Hematopoietic multipotent progenitor cell treated with erythropoietin and hydrocortisone succinate and interleukin-3 and kit ligand, for 8 days (in vitro differentiated cells): Measurements from ENCODE around the gene GSS.

Source experiments
- DNase-seq: peaks from one replicate; pipeline ENCODE4 v3.0.0-alpha.2; 2015

The GSS gene

GRCh38 chr20:34976286-34976685 is 20.7 kb upstream of the GSS start:
- no peak for DNase-seq

DNA sequence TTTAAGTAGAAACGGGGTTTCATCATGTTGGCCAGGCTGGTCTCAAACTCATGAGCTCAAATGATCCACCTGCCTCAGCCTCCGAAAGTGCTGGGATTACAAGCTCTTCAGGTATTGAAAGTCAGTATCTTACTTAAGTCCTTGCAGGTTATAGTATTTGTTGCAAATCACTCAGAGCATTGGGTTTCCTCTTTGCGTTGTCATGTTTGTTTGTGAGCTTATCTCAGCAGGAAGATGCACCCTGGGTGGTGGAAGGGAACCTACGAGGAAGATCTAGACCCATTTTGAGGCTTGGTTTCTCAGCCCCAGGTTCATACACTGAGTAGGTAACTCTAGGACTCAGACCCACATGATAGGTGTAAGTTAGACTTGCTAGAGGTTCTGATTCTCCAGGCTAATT is 18.6 kb upstream of the GSS start:
- no peak for DNase-seq

- no peak for DNase-seq
These were observed 16.1 kb upstream of the GSS start for GRCh38 chr20:34971561-34972235.

GRCh38 chr20:34970846-34971560 is 15.4 kb upstream of the GSS start:
- DNase-seq = no peak

GRCh38 chr20:34970193-34970840 is 14.7 kb upstream of the GSS start:
- DNase-seq = no peak

DNA sequence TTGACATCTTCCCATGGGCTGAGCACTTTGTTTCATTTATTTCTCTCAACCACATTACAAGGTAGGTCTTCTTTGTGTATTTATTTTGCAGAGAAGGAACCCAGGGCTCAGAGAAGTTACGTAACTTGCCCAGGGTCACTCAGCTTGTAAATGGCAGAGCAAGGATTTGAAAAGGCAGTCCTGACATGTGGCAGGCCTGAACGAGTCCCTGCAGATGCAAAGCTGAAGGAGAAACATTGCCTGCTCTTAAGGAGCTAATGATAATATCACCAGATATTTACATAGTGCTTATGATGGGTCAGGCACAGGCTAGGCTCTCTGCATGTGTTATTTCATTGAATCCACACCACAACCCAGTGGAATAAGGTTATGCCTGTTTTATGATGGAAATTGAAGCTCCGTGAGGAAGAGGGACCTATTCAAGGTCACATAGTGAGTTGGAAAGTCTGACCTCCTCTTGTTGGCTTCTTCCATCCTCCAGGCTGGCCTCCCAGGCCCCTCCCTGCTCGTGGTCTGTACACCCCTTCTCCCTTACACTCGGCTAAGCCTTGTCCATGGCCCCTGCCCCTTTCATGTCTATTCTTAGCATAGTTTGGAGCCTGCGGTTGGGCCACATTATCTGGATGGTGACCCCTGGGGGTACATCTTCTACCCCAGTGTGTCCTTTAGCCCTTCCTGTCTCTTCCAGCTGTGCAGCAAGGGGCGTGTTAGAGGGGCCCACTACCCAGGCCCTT is 12.6 kb upstream of the GSS start:
- no peak for DNase-seq

DNA sequence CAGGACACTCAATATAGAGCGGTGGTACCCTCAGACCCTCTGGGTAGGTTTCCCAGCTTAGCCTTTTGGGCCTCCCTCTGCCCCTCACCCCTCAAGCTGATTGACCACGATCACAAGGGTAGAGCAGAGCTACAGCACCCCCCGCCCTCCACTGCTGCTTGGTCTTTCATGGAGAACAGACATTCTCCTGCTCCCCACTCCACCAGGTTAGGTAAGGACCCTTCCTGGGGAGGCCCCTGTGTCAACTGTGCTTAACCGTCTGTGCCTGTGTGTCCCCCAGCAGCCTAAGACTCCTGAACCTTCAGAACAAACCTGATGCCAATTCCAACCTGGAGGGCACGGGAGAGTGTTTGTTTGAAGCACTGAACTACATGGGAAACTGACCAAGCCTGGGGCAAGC is 11.8 kb upstream of the GSS start:
- no peak for DNase-seq

- no peak for DNase-seq
These were observed 9.4 kb upstream of the GSS start for GRCh38 chr20:34965051-34965450.

DNA sequence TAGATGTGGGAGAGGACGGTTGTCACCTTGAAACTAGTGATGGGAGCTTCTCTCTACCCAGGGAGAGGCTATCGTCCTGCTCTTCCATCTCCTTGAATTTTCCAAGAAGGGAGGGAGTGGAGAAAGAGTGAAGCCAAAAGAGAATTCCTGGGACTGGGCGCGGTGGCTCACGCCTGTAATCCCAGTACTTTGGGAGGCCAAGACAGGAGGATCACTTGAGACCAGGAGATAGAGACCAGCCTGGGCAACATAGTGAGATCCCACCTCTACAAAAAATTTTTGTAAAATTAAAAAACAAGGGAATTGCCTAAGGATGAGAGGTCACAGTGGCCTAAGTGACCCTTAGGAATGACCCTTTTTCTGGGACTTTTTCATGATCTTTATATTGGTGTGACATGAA is 8.9 kb upstream of the GSS start:
- no peak for DNase-seq

- DNase-seq = no peak
These were observed 1.3 kb upstream of the GSS start for GRCh38 chr20:34956751-34957472.

DNA sequence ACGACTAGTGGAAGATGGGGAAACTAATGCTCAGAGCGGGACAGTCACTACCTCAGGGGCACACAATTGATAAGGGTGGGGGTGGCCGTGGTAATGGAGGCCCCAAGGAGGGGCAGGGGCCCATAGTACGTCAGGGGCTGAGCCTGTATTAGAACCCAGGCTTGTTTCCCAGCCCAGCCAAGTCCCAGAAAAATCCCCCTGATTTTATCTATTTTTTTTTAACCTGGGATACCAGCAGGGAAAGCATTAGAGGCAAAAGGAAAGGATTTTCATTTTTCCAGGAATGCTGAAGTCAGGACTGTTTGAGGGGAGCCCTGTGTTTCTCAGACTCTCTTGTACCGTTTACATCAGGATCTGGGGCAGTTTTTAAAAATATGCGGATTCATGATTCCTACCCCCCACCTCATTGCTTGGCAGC is 444 bp upstream of the GSS start:
- DNase-seq = no peak

GRCh38 chr20:34954904-34955230 is 739 bp downstream of the GSS start:
- DNase-seq = peak; percentile 73

DNA sequence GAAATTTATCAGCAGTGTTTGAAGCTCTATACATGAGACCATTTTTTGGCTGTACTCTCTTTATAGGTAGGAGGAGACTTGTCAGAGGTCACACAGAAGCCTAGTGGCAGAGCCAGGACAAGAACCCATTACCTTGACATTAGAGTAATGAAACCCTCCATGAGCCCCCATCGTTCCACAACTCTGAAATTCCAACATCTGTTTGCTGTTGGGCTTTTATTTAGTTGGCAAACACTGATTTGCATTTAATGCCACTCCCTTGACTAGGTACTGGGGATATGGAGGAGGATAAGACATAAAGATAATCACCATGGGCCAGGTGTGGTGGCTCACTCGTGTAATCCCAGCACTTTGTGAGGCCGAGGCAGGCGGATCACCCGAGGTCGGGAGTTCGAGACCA is 1.6 kb downstream of the GSS start:
- no peak for DNase-seq

- DNase-seq = no peak
These were observed 2.9 kb downstream of the GSS start for GRCh38 chr20:34952671-34953070.

DNA sequence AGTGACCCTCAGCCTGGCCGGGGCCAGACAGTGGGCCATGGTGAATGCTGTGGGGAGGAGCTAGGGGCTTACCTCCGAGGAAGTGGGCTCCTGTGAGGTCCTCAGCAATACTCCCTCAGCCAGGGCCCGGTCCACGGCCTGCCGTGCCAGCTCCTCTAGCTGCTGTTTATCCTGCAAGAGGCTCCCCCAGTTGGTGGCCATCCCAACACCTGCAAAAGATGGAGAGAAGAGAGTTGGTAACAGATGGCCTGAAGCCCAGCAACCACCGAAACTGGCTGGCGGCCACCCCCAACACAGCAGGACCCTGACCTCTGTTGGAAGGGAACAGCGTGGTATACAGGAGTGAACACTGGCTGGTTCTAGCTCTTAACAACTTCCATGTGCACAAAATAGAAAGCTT is 4.0 kb downstream of the GSS start:
- no peak for DNase-seq

DNA sequence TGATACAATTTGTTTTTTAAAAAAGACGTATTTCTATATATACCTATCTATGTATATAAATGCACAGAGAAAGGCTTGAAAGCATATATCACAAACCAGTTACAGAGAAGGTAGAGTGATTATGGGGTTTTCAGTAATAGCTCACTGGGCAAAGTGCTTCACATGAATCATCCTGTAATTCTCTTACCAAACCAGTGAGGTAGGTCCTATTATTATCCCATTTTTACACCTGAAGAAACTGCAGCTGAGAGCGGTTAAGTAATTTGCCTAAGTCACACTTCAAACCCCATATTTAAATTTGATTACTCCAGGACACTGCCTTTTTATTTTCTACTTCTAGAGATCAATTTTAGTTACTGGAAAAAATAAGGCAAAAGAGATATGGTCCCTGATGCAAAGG is 4.4 kb downstream of the GSS start:
- no peak for DNase-seq

DNA sequence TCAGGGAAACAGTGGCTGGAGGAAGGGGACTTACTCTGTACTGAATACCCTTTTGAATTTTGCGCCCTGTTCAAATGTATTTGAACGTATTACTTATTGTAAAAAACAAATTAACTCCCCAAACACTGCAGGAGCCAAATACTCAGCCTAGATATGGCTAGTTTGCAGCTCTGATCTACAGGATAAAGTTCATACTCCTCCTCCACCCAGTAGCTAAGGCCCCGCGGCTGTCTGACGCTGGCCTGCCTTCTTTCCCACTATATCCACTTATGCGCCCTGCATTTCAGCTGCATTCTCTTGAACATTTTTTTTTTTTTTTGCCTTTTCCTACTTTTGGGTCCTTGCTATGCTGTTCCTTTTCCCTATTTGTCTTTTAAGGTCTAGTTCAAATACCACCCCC is 6.5 kb downstream of the GSS start:
- DNase-seq = no peak

DNA sequence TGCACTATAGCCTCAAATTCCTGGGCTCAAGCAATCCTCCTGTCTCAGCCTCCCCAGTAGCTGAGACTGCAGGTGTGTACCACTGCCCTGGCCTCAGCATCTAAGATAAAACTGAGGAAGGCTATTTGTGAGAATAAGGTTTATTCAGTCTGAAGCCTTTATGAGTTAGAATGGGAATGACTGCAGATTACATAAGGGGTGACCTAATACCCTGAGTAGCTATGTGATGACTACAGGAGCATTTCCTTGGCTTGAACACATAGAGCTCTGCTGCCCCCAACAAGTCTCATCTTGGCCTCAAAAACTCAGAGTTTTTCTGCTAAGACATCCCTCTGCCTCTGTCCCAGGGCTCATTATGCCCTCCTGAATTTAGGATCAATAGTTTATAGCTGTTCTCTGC is 7.6 kb downstream of the GSS start:
- no peak for DNase-seq

GRCh38 chr20:34947336-34947735 is 8.3 kb downstream of the GSS start:
- DNase-seq = no peak

DNA sequence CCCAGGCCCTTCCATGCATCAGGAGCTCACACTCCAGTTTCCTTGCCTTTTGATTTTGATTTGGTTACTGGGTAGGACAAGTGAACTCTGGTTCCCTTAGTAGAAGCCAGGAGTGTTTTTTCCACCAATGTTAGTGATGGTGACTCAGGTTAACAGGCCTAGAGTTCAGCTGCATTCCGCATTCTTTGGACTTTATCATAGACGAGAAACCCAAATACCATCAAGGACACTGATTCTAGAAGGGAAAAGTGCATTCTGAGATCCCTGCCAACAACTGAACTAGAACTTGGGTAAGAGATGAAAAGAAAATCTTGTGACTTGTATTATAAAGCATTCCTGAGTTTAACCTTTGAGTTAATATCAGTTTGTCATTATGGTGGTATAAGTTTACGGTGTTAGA is 8.9 kb downstream of the GSS start:
- no peak for DNase-seq

DNA sequence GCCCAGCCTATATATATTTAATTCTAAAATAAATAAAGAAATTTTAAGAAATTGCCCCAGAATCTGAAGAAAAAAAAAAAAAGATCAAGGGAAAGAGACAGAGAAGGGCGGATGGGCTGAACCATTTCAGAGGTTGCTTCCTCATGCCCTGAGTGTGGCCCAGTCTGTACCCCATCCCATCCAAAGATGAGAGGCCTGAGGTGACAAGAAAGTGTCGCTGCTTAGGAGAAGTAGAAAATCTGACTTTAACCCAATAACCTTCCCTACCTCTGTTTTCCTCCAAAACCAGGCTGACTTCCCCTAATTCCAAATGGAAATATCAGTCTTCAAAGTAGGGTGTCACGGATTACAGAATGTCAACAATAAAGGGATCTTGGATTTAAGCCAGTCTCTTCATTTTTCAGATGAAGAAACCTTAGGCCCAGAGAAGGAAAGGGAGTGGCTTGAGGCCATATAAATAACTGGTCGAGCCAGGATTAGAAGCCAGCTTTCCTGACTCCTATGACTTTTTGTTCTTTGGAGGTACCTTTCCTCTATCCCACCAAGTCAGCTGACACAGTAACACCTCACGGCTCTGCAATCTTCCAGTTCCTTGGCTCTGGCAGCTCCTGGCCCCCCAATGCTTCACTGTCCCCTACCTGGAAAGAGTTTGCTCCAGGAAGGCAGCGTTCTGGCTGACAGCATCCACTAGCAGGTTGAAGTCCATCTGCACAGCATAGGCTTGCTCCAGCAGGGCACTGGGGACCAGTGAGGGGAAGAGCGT is 10.1 kb downstream of the GSS start:
- DNase-seq = no peak

DNA sequence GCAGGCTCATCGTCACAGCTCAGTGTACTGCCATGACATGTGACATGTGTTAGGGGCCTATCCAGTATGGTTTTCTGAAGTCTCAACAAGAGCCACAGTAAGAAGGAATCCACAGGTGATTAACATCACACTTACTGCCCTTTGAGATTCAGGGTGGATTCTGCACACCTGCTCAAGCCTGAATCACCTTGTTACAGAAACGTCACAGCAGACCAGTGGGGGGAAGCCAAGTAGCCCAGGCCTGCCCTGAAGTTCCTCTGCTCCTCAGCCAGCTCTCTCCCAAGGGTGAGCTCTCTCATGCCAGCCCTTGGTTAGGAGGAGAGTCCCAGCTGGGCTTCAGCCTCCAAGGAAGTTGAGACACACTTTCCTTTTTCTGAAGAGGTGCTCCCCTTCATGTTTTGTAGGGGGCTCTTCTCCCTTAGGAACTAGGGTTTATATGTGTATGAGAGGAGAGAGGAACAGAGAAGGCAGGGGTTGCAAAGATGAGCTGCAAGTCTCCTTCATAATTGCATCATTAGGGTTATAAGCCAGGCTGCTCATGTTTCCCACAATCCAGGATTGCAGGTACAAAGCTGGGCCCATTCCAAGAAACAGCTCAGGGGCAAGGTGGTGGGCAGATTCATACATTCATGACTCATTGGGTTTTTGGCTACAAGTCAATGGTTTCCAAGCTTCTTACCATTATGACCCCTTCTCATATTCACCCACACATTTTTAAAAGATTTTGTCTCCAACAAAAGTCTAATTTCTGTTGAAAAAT is 11.6 kb downstream of the GSS start:
- DNase-seq = no peak
